Adrenal gland (tissue), 5 donors: Measurements from ENCODE around the gene IGF2R.

Experiments
- CTCF ChIP-seq, 6 experiments: fragments of 450-650 bp in 4 of 6; fragments of 200-600 bp in 2 of 6; sonication (generic) in 1 of 6; IDR thresholded peaks; 1 replicate in 5 of 6; 2 replicates in 1 of 6; pipeline versions ENCODE4 v1.5.1 to v1.8.0; 2016 to 2021; ENCODE audit warnings: antibody characterized with exemption in 6 of 6, mild to moderate bottlenecking in 2 of 6, moderate library complexity in 1 of 6
- POLR2A ChIP-seq, 2 donors: fragments of 450-650 bp; IDR thresholded peaks; one replicate each; pipeline ENCODE4 v1.6.1; 2017; ENCODE audit warnings: antibody characterized with exemption in 2 of 2, mild to moderate bottlenecking in 2 of 2, moderate library complexity in 1 of 2
- donor health status: DM: no; HTN: no; CAD: no.

- no peak for TF ChIP-seq CTCF (IDR thresholded peaks at IDR 0.05)
- TF ChIP-seq POLR2A (IDR thresholded peaks at IDR 0.05), result no peak
These were observed 4.5 kb downstream of the IGF2R start for GRCh38 chr6:159973406-159973805.
